GM12865 (cell line): ENCODE measurements around the gene TRABD2B.

Experiments used
- DNase-seq: peaks from one replicate; pipeline ENCODE4 v3.0.0; 2010; ENCODE audit warnings: low read depth
- H3K4me3 ChIP-seq: 2 replicates; pipeline ENCODE4 v1.5.1; 2011; ENCODE audit warnings: mild to moderate bottlenecking, low read depth, low read length, control low read depth
- TF ChIP-seq, protein P1 (sequence below): IDR thresholded peaks from 2 replicates; pipeline ENCODE4 v1.5.1; 2011; ENCODE audit warnings: low read length, control low read depth, low read depth, inconsistent platforms; ENCODE audit not compliant: insufficient read depth; ENCODE audit errors: missing control alignments

TRABD2B gene

DNA sequence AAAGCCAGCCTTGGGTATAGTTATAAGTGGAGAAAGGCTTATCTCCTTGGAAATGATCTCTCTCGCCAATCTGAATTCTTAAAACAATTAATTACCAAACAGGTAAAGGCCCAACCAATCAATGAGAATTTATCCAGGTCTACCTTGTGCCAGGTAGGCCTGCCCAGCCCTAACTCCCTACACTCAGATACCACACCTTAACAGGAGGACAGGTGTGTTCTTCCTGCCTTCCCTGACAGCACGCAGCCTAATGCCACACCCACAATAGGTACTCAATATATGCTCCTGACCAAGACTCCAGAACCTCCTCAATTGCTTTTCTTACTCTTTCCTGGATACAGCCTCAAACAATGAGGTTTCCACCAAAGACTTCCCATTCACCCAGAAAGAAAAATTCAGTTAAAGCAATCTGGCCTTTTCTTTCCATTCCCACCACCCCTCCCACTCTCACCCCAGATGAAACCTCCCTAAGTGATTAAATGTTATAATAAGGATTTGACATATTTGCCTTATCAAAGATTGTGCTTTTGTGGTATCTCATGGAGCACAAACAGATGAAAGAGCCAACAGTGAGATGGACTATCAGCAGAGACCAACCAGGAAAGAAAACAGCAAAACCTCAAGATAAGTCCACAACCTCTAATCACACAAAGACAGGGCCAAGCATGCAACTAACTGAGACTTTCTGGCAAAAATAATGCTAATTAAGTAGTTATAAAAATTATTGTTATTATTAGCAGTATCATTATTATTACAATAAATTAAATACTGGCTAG lies 25.6 kb downstream of the TRABD2B start:
- DNase-seq, result no peak
- no peak overlapping the region for H3K4me3 ChIP-seq
- TF ChIP-seq, protein P1, sequence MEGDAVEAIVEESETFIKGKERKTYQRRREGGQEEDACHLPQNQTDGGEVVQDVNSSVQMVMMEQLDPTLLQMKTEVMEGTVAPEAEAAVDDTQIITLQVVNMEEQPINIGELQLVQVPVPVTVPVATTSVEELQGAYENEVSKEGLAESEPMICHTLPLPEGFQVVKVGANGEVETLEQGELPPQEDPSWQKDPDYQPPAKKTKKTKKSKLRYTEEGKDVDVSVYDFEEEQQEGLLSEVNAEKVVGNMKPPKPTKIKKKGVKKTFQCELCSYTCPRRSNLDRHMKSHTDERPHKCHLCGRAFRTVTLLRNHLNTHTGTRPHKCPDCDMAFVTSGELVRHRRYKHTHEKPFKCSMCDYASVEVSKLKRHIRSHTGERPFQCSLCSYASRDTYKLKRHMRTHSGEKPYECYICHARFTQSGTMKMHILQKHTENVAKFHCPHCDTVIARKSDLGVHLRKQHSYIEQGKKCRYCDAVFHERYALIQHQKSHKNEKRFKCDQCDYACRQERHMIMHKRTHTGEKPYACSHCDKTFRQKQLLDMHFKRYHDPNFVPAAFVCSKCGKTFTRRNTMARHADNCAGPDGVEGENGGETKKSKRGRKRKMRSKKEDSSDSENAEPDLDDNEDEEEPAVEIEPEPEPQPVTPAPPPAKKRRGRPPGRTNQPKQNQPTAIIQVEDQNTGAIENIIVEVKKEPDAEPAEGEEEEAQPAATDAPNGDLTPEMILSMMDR, result no peak

DNA sequence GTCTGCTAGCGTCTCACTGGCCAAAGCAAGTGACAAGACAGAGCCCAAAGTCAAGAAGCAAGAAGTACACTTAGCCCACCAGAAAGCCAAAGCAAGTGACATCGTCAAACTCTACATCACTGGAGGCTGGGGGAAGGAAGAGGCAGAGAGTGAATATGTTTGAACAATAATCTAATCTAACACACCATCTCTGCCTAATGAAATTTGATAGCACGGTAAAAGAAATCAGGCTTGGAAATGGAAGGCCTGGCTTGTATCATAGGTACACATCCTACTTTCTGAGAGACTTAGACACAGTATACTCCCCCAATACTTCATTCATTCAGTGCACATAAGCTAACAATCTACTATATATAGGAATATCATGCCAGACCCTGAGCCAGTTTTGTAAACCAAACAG lies 26.3 kb downstream of the TRABD2B start:
- TF ChIP-seq, protein P1, result no peak
- H3K4me3 ChIP-seq, result no peak overlapping the region
- DNase-seq, result no peak

DNA sequence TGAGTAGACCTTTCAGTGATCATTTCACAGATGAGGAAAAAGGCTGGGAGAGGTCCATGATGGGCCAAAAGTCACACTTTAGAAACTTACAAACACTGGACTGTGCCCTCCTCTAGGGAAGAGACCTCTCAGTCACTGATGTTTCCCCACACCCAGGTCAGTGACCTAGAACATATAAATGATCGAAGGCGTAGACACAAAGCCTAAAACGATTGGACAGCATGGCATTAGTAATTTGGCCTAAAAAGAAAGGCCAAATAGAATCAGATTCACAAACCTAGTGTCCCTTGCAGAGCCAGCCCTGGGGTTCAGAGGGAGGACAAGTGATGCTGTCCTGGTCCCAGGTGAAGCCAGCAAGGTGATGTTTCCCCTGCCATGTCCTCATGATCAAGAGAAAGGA lies 27.7 kb downstream of the TRABD2B start:
- no peak overlapping the region for H3K4me3 ChIP-seq
- TF ChIP-seq, protein P1, result no peak
- DNase-seq, result no peak

DNA sequence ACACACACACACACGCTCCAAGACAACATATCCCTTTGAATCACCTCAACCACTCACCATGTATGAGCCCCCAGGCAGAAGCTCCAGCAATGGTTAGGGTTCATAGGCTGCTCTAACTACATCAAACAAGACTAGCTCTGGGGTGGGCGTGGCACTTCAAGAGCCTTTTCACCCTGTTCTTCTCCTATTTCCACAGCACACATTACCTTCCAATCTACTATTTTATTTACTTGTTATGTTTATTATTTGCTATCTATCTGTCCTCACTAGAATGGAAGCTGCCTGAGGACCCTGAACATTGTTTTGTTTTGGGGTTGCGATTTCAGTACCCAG lies 28.7 kb downstream of the TRABD2B start:
- DNase-seq, result no peak
- H3K4me3 ChIP-seq, result no peak overlapping the region
- TF ChIP-seq, protein P1, result no peak

DNA sequence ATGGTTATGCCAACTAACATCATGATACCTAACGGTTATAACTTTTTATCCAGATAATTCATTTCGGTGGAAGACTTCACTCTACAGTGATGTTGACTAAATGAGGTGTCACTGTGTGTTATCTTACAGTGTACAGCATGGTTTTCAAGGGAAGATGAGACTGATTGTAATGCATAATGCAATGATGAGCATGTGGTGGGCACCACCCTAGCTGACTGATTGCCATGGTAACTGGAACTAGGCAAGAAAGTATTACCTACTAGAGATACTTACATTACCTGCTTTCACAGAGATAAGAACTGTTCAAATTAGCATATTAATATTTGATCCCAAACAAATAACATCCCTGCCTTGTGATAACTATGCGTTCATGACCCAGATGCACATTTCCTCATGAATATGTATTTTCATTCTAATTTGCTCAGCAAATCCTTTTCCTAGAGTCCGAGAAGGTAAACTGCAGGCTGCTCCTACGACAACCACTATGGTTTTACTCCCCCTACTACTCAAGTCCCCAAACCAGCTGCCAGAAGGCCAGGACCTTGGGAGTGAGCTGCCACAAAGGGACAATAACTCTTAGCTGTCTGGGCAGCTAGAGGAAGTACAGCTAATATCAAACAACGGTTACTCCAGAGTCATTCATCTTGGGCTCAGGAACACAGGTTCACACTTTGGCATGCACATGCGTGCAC lies 29.2 kb downstream of the TRABD2B start:
- no peak for DNase-seq
- H3K4me3 ChIP-seq, result no peak overlapping the region
- TF ChIP-seq, protein P1, result no peak

DNA sequence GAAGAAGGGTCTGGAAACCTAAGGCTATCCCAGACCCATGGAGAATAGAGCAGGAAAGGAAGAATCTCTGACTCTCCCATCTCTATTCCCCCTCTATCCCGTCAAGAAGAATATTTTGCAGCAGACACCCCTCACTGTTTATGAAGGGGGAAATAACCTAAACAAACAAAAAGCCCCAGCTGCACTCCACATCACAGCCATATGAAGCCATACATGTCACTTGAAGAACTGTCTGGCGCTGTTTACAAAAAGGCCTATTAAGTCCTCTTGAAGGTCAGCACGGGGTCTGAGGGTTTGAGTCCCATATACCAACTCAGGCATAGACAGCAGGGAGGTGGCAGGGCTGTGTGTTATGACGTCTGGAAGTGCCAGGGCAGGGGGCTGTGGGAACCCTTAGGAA lies 31.4 kb downstream of the TRABD2B start:
- H3K4me3 ChIP-seq, result no peak overlapping the region
- DNase-seq, result no peak
- TF ChIP-seq, protein P1, result no peak
